Measurements from ENCODE around the gene CIBAR2. TPM values are rescaled to one million over a fixed set of nuclear protein-coding genes. Genes with fewer than 3 reads are reported as not detected.

The CIBAR2 gene
- total and polyA plus RNA-seq, 9 of the 15 experiments (the other 6 are each of a cell fraction or from before 2014, with no cell fraction given), result not detected

GRCh38 chr16:85062845-85063244 is 49.4 kb downstream of the CIBAR2 start:
- POLR2A ChIA-PET, result interaction anchor here (0.8 kb wide), 1 partner anchor 52 kb away, joined by 6 read pairs; the partner anchor contains the start of gene ZDHHC7
- H3K9me3 ChIP-seq (replicated peaks; ENCODE audit: control insufficient read depth, insufficient read depth, low read depth, low read length), result no peaks in the 10 kb centered on the region
- H3K4me2 ChIP-seq (ENCODE audit: insufficient read depth, low read length), result no peak overlapping the region
- FAIRE-seq, result no peak
- no TSS peak for BruUV-seq (replicated peaks)
- in situ Hi-C loops (cut with MboI) (no loop called here), intact Hi-C loops (cut with micrococcal nuclease) (no loop called here)
- TF ChIP-seq ZNF12 (CRISPR knock-in tag; IDR thresholded peaks at IDR 0.05), result no peak
- TF ChIP-seq MEIS2 (IDR thresholded peaks at IDR 0.05; ENCODE audit: partially characterized antibody), result peak; percentile 29
- no peak for TF ChIP-seq ELF1 (tag; IDR thresholded peaks at IDR 0.05)
- no peak for TF ChIP-seq BRCA1 (IDR thresholded peaks at IDR 0.05)
- TF ChIP-seq BRCA1 (CRISPR knock-in tag; IDR thresholded peaks at IDR 0.05), result 0 out of 2 replicates have a peak, but pooled peaks have one; percentile 18
- TF ChIP-seq CTBP1 (IDR thresholded peaks at IDR 0.05; ENCODE audit: borderline replicate concordance), result 0 out of 2 replicates have a peak, but pooled peaks have one; percentile 12
- no peak for TF ChIP-seq ZNF318 (IDR thresholded peaks at IDR 0.05; ENCODE audit: borderline replicate concordance in 1 of 2, low read depth in 1 of 2)
- peak; percentile 38 for TF ChIP-seq POLR2G (IDR thresholded peaks at IDR 0.05; ENCODE audit: low read depth, low read length)
- TF ChIP-seq, protein P1, sequence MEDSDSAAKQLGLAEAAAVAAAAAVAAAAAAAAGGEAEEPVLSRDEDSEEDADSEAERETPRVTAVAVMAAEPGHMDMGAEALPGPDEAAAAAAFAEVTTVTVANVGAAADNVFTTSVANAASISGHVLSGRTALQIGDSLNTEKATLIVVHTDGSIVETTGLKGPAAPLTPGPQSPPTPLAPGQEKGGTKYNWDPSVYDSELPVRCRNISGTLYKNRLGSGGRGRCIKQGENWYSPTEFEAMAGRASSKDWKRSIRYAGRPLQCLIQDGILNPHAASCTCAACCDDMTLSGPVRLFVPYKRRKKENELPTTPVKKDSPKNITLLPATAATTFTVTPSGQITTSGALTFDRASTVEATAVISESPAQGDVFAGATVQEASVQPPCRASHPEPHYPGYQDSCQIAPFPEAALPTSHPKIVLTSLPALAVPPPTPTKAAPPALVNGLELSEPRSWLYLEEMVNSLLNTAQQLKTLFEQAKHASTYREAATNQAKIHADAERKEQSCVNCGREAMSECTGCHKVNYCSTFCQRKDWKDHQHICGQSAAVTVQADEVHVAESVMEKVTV (CRISPR knock-in tag; IDR thresholded peaks at IDR 0.05), result no peak
- 0 out of 2 replicates have a peak, but pooled peaks have one; percentile 29 for TF ChIP-seq FOSL1 (tag; conservative IDR thresholded peaks at IDR 0.05)
- no peak for TF ChIP-seq TEAD1 (CRISPR knock-in tag; IDR thresholded peaks at IDR 0.05)
- no peak for TF ChIP-seq BCL6 (CRISPR knock-in tag; IDR thresholded peaks at IDR 0.05)
- no peak for TF ChIP-seq JUNB (CRISPR knock-in tag; conservative IDR thresholded peaks at IDR 0.05)
- no peak for TF ChIP-seq PURB (CRISPR knock-in tag; IDR thresholded peaks at IDR 0.05; ENCODE audit: low read depth)
- H3K4me3 ChIP-seq, result no peak overlapping the region
- DNase-seq (ENCODE audit: extremely low read depth in 1 of 4, low spot score in 3 of 4), result no peak
- CTCF ChIA-PET (ENCODE audit: low intra/inter-chr PET ratio), result no interaction called here
- peak overlapping the region in 1 of 2 experiments; percentile 74; a peak in 2 of 4 replicates for H3K9ac ChIP-seq (ENCODE audit: insufficient read depth in 1 of 2, low read depth in 2 of 2, low read length in 2 of 2)
- peaks cover 14% of the 10 kb centered on the region for H4K20me1 ChIP-seq (replicated peaks; ENCODE audit: control insufficient read depth, insufficient read depth, low read length)
- H2AFZ ChIP-seq (ENCODE audit: low read depth, low read length), result no peak overlapping the region
- ATAC-seq, result peak; percentile 59
- H3K36me3 ChIP-seq (ENCODE audit: control insufficient read depth, insufficient read depth, low read length), result peaks cover 22% of the 10 kb centered on the region; the same call in 2 of the 3 replicates
- WGBS (ENCODE audit: insufficient coverage, low coverage, missing lambda C conversion rate), result 64% methylated on average over 10 of the region's 11 CpGs
- H3K27me3 ChIP-seq (ENCODE audit: control insufficient read depth in 2 of 2, insufficient read depth in 2 of 2, low read length in 2 of 2), result no peaks in the 10 kb centered on the region
- peaks cover 5 to 6% of the 10 kb centered on the region in 2 experiments; a peak in 4 of 5 replicates for H3K4me1 ChIP-seq (replicated peaks in 1 of 2; ENCODE audit: control insufficient read depth in 2 of 2, insufficient read depth in 2 of 2, low read length in 2 of 2)
- no peaks in the 10 kb centered on the region for H3K79me2 ChIP-seq (ENCODE audit: control insufficient read depth, insufficient read depth, low read length)
- no peak overlapping the region for H3K27ac ChIP-seq (ENCODE audit: extremely low read depth, low read depth, low read length)
- no peaks in the 10 kb centered on the region for H3K9me1 ChIP-seq (ENCODE audit: control insufficient read depth, insufficient read depth, low read length)

Measured in K562 (cell line).